Measurements from ENCODE around the gene LIPE.

LIPE gene

DNA sequence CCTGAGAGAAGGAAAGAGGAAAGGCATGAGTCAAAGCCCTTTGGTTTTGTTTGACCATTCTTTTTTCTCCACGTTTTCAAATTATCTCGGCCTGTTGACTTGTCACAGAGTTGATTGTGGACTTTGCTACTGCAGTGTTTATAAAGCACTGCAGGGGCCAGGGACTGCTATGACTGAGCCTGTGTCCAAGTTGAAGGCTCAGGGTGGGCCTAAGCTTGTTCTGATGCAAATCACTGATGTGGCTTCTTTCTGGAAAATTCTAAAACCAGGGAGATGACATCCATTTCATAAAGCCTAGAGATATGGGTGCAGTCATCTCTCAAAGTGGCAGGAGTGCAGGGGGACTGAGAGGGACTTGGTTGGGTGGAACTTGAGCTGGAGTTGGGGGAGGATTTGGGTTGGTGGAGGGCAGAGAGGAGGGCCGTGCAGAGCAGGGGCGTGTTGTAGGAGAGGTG is 16.8 kb upstream of the LIPE start:
- TF ChIP-seq, protein P1, sequence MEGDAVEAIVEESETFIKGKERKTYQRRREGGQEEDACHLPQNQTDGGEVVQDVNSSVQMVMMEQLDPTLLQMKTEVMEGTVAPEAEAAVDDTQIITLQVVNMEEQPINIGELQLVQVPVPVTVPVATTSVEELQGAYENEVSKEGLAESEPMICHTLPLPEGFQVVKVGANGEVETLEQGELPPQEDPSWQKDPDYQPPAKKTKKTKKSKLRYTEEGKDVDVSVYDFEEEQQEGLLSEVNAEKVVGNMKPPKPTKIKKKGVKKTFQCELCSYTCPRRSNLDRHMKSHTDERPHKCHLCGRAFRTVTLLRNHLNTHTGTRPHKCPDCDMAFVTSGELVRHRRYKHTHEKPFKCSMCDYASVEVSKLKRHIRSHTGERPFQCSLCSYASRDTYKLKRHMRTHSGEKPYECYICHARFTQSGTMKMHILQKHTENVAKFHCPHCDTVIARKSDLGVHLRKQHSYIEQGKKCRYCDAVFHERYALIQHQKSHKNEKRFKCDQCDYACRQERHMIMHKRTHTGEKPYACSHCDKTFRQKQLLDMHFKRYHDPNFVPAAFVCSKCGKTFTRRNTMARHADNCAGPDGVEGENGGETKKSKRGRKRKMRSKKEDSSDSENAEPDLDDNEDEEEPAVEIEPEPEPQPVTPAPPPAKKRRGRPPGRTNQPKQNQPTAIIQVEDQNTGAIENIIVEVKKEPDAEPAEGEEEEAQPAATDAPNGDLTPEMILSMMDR (conservative IDR thresholded peaks at IDR 0.05; ENCODE audit: low read length) = no peak
- H3K4me3 ChIP-seq (ENCODE audit: low read length) = no peak overlapping the region
- no peak for DNase-seq (ENCODE audit: low read depth)

DNA sequence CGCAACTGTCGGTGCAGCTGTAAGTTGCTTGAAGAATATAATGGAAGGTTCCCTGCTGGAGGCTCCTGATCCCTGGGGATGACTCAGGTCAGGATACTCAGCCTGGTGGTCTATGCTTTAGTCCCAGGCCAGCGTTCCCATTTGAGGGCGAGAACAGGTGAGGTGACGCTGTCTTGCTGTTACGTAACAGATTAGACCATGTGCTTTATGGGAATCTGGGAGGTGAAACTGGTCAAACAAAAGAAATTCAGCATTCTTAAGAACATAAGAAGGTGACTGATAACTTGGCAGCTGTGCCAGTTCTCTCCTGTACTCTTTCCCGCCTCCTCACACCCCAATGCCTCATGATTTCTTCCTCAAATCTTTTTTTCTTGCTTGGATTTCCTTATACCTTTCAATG is 15.6 kb upstream of the LIPE start, which contains the start of gene CXCL17:
CXCL17 (minus strand) TSS at position 114 of the 400 bp plus-strand sequence. CDS start 114 bp downstream, outside the sequence.
- TF ChIP-seq, protein P1 (conservative IDR thresholded peaks at IDR 0.05; ENCODE audit: low read length) = no peak
- no peak for DNase-seq (ENCODE audit: low read depth)
- no peak within 1 kb of the TSS for H3K4me3 ChIP-seq (ENCODE audit: low read length)

- TF ChIP-seq, protein P1 (conservative IDR thresholded peaks at IDR 0.05; ENCODE audit: low read length) = no peak
- DNase-seq (ENCODE audit: low read depth) = no peak
- H3K4me3 ChIP-seq (ENCODE audit: low read length) = no peak overlapping the region
Observed at GRCh38 chr19:42441049-42441445, 13.9 kb upstream of the LIPE start.

- peak; percentile 69 for DNase-seq (ENCODE audit: low read depth)
- TF ChIP-seq, protein P1 (conservative IDR thresholded peaks at IDR 0.05; ENCODE audit: low read length) = peak; percentile 87
- no peak overlapping the region for H3K4me3 ChIP-seq (ENCODE audit: low read length)
Observed at GRCh38 chr19:42440357-42441048, 13.3 kb upstream of the LIPE start.

DNA sequence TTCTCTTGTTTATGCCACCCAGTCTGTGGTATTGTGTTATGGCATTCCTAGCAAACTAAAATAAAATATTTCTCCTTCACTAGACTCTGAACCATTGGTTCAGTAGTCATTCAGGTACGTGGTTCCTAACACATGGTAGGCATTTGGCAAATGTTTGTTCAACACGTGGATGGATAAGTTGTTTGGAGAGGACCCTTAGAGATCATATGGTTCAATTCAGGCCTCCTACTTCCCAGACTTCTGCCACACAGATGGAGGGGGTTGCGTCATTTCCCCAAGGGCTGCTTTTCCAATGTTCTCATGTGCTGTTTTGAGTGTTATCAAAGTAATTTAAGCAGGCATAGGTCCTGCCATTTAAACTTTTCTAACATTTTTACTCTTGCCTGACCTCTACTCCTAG is 8.8 kb upstream of the LIPE start:
- peak; percentile 74 for DNase-seq (ENCODE audit: low read depth)
- H3K4me3 ChIP-seq (ENCODE audit: low read length) = no peak overlapping the region
- TF ChIP-seq, protein P1 (conservative IDR thresholded peaks at IDR 0.05; ENCODE audit: low read length) = no peak

GRCh38 chr19:42435316-42435715 is 8.1 kb upstream of the LIPE start:
- H3K4me3 ChIP-seq (ENCODE audit: low read length) = no peak overlapping the region
- TF ChIP-seq, protein P1 (conservative IDR thresholded peaks at IDR 0.05; ENCODE audit: low read length) = no peak
- no peak for DNase-seq (ENCODE audit: low read depth)
